ENCODE measurements around the gene SCN10A.
A peak's percentile ranks its signal among the peaks of the same experiment; 100 is the strongest.

SCN10A gene

GRCh38 chr3:38669668-38670067, 146.3 kb downstream of the SCN10A start:
- TF ChIP-seq GATA3 (IDR thresholded peaks at IDR 0.05; ENCODE audit: low read depth, low read length) (no peak), GATA2 (IDR thresholded peaks at IDR 0.05; ENCODE audit: low read depth, low read length) (no peak)

GRCh38 chr3:38662544-38662943, 153.5 kb downstream of the SCN10A start:
- TF ChIP-seq GATA2 (IDR thresholded peaks at IDR 0.05; ENCODE audit: low read depth, low read length) (no peak), GATA3 (IDR thresholded peaks at IDR 0.05; ENCODE audit: low read depth, low read length) (no peak)

GRCh38 chr3:38658841-38659240, 157.2 kb downstream of the SCN10A start:
- no peak for TF ChIP-seq GATA3 (IDR thresholded peaks at IDR 0.05; ENCODE audit: low read depth, low read length)
- TF ChIP-seq GATA2 (IDR thresholded peaks at IDR 0.05; ENCODE audit: low read depth, low read length) = peak; percentile 22; the same call in 1 of the 2 replicates

- no peak for TF ChIP-seq GATA3 (IDR thresholded peaks at IDR 0.05; ENCODE audit: low read depth, low read length)
- no peak for TF ChIP-seq GATA2 (IDR thresholded peaks at IDR 0.05; ENCODE audit: low read depth, low read length)
Observed at GRCh38 chr3:38657369-38657768, 158.6 kb downstream of the SCN10A start.

DNA sequence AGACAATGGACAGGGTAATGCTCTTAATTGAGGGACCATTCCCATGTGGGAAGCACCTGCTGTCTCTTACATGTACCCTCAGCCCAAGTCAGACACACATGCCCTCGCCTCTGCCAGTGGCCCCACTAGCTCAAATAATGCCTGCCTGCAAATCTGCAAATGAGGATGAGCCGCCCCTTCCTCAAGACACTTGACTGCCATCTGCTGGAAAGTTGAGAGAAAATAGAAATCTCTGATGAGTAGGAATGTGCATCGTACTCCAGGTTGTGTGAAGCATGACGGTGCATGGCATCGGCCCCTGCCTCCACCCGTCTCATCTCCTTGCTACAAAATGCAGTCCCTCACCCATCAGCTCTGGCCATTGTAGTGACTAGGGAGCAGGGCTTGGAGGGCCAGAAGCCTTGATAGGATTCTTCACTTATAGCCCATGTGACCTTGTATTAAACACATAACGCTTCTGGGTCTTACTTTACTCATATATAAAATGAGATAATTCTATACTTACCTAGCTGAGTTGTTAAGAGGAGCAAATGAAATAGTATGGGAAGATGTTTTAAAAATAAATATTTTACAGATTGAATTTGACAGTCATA, 160.2 kb downstream of the SCN10A start:
- TF ChIP-seq GATA3 (IDR thresholded peaks at IDR 0.05; ENCODE audit: low read depth, low read length) = no peak
- no peak for TF ChIP-seq GATA2 (IDR thresholded peaks at IDR 0.05; ENCODE audit: low read depth, low read length)

- TF ChIP-seq GATA2 (IDR thresholded peaks at IDR 0.05; ENCODE audit: low read depth, low read length) (peak; percentile 76), GATA3 (IDR thresholded peaks at IDR 0.05; ENCODE audit: low read depth, low read length) (no peak)
Observed at GRCh38 chr3:38653685-38654537, 162.1 kb downstream of the SCN10A start.

DNA sequence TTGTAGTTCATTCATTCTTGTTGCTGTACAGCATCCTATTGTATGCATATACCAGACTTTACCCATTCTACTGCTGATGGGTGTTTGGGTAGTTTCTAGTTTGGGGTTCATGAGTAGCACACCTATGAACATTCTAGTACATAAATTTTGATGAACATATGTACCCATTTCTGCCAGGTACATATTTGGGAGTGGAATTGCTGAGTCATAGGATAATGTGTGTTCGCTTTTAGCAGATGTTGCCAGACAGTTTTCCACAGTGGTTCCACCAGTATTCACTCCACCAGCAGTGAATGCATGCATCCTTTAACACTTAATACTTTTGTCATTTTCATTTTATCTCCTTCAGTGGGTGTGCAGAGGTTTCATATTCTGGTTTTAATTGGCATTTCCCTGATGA, 163.1 kb downstream of the SCN10A start:
- TF ChIP-seq GATA2 (IDR thresholded peaks at IDR 0.05; ENCODE audit: low read depth, low read length) = no peak
- TF ChIP-seq GATA3 (IDR thresholded peaks at IDR 0.05; ENCODE audit: low read depth, low read length) = no peak

DNA sequence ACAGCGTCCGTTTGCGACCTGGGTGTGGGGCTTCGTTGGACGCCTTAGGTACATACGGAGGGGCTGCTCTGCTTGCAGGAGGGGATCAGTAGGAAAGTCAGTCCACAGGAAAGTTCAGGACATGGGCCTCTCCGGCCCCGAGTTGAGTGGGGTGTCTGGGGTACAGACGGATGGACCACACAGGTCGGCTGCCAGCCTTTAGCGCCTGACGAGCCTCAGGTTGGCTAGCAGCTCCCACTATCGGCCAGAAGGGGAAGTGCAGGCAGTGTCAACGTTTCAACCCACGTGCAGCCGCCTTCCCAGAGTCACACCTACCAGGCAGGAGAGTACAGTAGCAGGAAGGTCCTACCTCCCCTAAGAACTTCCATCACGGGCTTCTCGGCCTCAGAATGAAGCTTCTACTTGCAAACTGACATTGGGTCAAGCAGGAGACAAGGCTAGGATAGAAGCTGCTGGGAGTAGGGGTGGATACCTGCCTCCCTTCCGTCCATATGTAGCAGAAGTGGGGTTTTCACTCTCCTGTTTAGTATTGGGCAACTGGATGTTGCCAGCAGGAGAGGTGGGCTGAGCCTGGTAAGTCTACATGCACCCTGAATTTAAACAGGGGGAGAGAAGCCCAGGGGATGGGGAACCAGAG, 164.7 kb downstream of the SCN10A start:
- no peak for TF ChIP-seq GATA3 (IDR thresholded peaks at IDR 0.05; ENCODE audit: low read depth, low read length)
- TF ChIP-seq GATA2 (IDR thresholded peaks at IDR 0.05; ENCODE audit: low read depth, low read length) = no peak

GRCh38 chr3:38650248-38650951, 165.6 kb downstream of the SCN10A start:
- TF ChIP-seq GATA2 (IDR thresholded peaks at IDR 0.05; ENCODE audit: low read depth, low read length) = no peak
- no peak for TF ChIP-seq GATA3 (IDR thresholded peaks at IDR 0.05; ENCODE audit: low read depth, low read length)

DNA sequence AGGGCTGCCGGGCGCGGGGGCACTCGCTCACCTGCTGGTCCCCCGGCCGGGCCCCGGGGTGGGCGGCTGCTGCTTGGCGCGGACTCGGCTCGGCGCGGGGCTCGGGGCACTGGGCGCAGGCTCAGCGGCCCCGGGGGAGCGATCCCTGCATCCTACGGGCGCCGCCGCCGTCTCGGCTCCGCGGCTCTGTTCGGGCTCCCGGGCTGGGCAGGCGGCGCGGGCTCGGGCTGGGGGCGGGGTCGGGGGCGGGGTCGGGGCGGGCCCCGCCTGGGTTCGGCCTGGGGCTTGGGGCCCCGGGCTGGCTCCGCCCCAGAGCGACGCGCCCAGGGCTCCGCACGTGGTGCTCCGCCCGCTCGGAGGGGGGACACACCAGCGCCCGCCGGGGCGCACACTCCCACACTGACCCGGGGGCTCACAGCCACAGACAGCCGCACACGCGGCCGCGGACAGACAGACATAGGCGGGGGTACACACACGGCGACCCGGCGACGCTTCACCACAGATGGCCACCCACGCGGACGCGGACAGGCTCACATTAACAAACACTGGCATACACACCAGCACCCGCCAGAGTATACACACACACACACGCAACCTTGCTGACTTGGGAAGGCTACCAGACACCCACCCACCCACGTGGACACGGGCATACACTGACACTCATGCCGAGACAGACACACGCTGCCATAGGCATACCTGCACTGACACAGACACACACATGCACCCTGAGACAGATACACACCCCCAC, 166.3 kb downstream of the SCN10A start, which contains the start of gene SCN5A:
Gene SCN5A (minus strand): TSS at position 188 of the 748 bp plus-strand sequence. CDS start 16,380 bp downstream, outside the sequence.
- TF ChIP-seq GATA3 (IDR thresholded peaks at IDR 0.05; ENCODE audit: low read depth, low read length) (no peak), GATA2 (IDR thresholded peaks at IDR 0.05; ENCODE audit: low read depth, low read length) (no peak)

GRCh38 chr3:38648659-38649499, 167.1 kb downstream of the SCN10A start:
- no peak for TF ChIP-seq GATA2 (IDR thresholded peaks at IDR 0.05; ENCODE audit: low read depth, low read length)
- no peak for TF ChIP-seq GATA3 (IDR thresholded peaks at IDR 0.05; ENCODE audit: low read depth, low read length)

DNA sequence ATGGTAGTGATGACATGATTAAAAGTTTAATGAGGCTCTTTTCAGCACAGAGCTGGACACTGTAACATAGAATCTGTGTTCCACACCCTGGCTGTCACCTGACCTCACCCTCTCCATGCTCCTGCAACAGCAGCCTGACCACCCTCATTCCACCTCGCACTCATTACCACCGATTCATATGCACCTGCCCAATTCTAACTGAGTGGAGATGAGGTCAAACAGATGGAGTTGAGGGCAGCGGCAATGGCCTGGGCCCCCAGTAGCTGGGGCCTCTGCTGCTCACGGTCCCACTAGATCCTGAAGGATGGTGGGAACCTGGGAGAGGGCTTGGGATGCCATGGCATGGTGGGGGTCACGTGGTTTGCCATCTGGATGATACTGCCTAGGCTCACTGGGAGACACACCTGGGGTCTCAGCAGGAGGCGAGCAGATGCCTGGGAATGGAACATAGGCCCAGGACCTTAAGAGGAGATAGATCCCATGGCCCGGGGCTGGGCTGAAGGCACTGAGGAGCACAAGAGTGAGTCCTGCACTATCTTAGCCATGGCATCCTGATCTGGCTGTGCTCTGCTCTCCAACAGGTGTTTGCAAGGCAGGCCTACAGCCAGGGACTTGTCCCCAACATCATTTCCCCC, 167.9 kb downstream of the SCN10A start:
- TF ChIP-seq GATA2 (IDR thresholded peaks at IDR 0.05; ENCODE audit: low read depth, low read length) (no peak), GATA3 (IDR thresholded peaks at IDR 0.05; ENCODE audit: low read depth, low read length) (no peak)

Data from SH-SY5Y (cell line).